Glomerular visceral epithelial cell (primary cell): ENCODE data around the gene RAVER2.

Source experiments
- DNase-seq: peaks from one replicate; pipeline ENCODE4 v3.0.0-alpha.2; 2016; ENCODE audit errors: extremely low spot score

RAVER2 gene

GRCh38 chr1:64846573-64847430, 101.9 kb downstream of the RAVER2 start:
- no peak for DNase-seq

GRCh38 chr1:64847666-64848065, 102.8 kb downstream of the RAVER2 start:
- DNase-seq, result no peak

DNA sequence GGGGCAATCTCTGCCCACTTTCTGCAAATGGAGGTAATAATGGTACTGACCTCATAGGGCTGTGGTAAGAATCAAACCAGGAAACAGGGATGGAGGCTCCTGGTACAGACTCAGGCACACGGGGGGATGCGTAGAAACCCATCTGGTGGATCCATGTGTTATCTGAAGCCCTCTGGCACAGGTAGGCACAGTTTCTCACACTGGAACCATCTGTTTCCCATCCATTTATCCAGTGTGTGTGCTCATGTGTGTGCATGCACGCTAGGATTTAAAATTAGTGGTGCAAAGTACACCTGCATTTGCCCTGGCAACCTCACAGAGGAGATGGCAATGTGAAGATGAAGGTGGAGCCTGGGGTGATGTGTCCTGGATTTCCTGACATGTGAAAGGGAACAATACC, 103.3 kb downstream of the RAVER2 start:
- DNase-seq, result no peak

DNA sequence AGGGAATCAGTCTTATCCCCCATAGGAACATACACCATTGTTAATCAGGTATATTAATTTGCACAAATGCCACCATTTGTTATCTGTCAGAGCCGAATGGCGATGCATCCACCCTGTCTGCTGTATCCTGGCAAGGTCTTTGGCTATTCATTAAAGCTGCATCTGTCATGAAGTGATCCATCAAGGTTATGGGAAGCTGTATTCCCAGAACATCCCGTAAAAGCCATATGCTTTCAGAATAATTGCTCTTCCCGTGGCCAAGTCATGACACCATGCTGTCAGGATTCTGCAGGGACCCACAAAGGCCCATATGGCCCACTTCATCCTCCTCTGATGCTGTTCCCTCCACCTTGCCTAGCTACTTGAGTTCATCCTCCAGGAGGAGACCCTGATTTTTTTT, 103.9 kb downstream of the RAVER2 start:
- no peak for DNase-seq

- DNase-seq, result no peak
Observed at GRCh38 chr1:64849942-64850341, 105.1 kb downstream of the RAVER2 start.

- DNase-seq, result no peak
Observed at GRCh38 chr1:64850846-64851245, 106.0 kb downstream of the RAVER2 start.

- no peak for DNase-seq
Observed at GRCh38 chr1:64851664-64852063, 106.8 kb downstream of the RAVER2 start.

DNA sequence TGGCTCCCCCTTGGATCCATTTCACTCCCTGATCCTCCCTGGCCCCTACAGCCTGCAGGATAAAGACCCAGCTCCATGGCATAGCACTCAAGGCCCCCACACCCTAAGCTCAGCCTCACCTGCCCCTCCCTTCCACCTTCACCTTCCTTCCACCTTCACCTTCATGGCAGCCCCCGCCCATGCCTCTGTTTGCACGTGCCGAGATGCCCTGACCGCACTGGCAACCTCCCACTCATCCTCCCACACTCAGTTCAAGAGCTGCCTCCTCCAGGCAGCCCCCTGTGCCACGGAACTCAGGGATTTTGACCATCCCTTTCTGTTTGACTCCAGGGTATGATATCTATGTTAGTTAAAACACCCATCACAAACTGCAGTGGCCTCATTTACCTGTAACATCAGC, 109.8 kb downstream of the RAVER2 start:
- no peak for DNase-seq

- DNase-seq, result no peak
Observed at GRCh38 chr1:64855557-64855956, 110.7 kb downstream of the RAVER2 start.

DNA sequence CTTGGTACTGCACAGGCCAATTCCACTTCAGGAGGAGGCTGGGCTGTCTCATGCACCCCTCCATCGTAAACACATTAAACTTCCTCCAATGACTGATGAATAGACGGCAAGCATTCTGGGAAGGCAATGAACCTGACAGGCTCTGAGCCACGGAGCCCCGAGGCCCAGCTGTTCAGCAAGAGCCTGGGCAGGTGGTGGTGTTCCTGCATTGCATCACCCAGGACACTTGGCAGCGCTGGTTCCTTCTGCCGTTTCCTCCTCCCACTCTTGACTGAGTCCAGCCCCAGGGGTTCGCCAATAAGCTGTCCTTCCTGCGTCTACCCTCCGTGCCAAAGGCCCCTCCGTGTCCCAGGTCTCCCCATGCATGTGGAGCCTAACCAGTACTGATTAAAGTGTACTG, 111.7 kb downstream of the RAVER2 start:
- DNase-seq, result no peak

- DNase-seq, result no peak
Observed at GRCh38 chr1:64857347-64857746, 112.5 kb downstream of the RAVER2 start.

DNA sequence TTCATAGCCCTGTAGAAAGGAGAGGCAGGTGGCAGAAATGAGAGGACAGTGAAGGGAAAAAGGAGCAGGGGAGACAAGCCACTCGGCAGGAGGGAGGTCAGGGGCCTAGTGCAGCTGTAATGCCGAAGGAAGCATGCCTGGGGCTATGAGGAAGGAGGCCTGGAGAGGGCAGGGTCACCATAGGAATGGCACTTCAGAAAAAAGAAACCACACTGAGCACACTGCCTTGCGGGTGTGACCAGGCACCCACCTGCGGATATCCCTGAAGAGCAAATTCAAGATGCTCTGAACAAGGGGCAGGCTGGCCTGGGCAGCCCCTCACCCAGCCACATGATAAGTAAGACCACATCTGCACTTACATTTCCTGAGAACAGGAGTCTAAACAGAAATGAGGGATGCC, 116.7 kb downstream of the RAVER2 start:
- peak; percentile 30 for DNase-seq

- no peak for DNase-seq
Observed at GRCh38 chr1:64864018-64864940, 119.4 kb downstream of the RAVER2 start.

DNA sequence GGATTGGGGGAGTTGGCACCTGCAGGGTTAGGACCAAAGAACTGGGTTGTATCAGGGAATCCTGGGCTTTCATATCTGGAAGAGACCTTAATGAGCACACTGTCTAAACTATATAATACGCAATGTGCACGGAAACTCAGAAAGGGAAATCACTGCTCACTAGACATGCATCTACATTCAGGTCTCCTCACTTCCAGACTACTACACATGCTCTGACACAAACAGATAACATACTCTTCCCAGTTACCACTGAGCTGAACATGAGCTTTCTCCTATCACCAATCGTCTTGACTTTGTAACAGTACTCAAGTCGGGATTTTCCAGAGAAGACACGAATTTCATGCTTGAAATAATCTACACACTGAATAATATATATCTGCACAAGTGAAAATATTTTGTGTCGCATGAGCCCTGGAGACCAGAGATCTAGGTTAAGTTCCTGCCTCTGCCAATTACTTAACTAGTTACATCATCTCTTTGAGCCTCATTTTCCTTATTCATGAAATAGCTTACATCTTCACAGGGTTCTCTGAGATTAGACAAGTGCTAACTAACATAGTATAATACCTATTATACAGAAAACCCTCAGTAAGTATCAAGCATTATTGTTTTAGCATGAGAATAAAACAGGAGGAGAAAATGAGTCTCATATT, 120.4 kb downstream of the RAVER2 start:
- no peak for DNase-seq

DNA sequence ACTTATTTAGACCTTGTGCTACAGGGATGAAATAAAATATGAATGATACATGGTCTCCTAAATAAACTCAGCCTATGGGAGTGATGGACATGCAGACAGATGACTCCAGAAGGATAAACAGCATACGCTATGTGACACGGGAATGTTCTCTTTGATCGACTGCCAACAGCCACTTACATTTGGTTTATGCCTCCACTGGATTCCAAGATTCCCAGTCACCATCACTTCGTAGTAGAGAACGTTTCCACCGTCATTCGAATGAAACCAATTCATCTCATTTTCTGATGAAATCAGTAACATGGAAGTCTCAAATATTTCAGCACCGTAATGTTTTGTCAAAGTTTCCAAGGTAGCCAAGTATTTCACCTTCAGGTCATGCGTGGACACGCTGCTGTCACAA, 121.8 kb downstream of the RAVER2 start:
- no peak for DNase-seq

- no peak for DNase-seq
Observed at GRCh38 chr1:64867266-64867665, 122.4 kb downstream of the RAVER2 start.

GRCh38 chr1:64871256-64871655, 126.4 kb downstream of the RAVER2 start:
- DNase-seq, result no peak

DNA sequence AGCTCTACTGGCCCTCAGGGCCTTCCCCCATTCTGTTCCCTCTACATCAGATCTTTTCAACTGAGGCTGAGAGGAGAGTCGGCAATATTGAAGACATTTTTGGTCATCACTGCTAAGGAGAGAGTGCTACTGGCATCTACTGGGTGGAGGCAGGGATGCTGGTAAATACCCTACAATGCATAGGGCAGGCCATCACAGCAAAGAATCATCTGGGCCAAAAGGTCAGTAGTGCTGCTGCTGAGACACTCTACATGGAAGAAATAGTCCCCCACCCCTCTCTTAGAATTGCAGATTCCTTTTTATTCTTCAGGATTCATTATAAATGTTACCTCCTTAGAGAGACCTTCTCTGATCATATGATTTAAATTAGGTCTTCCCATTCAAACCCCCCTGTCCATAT, 127.2 kb downstream of the RAVER2 start:
- DNase-seq, result no peak

GRCh38 chr1:64873576-64873975, 128.7 kb downstream of the RAVER2 start:
- DNase-seq, result no peak

DNA sequence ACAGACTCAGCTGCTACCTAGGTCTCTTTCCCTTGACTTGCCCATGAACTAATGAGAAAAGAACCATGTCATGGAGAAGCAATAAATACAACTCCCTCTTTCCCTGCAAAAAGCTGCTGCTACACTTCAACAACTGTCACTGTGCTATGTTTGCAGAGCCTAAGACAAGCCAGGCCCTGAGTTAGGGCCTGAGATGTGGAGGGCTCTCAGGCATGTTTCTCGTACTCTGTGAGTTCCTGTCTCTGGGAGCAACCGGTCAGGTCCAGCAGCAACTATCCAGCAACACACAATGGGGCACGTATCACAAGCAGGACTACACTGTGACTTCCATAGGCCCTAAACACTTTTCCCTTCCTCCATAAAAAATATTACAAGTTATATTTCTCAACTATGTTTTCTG, 129.8 kb downstream of the RAVER2 start:
- DNase-seq, result no peak

- no peak for DNase-seq
Observed at GRCh38 chr1:64875101-64875500, 130.2 kb downstream of the RAVER2 start.

GRCh38 chr1:64875606-64876005, 130.7 kb downstream of the RAVER2 start:
- no peak for DNase-seq
